Measurements from ENCODE around the gene RFNG.

Gene RFNG

DNA sequence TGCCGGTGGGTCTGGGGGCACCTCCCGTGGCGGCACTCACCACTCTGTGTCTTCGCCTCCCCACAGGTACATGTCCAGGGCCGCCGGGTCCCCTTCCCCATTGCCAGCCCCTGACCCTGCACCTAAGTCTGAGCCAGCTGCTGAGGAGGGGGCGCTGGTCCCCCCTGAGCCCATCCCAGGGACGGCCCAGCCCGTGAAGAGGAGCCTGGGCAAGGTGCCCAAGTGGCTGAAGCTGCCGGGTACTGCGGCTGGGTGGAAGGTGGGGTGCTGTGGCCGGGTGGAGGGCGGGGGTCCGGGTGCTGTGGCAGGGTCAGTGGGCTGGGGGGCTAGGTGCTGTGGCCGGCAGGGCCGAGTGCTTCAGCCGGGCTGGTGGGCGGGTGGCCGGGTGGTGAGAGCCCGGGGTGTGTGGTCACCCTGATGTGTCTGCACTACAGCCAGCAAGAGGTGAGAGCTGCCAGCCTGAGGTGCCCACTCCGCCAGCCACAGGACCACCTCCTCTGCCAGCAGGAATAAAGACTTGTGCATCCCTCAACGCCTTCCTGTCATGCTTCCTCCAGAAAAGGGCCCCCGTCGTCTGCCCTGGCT is 34.6 kb downstream of the RFNG start:
- peaks cover 8% of the 10 kb centered on the region for H3K79me2 ChIP-seq (ENCODE audit: insufficient read depth, low read length)
- H3K4me2 ChIP-seq (ENCODE audit: low read depth, low read length, poor library complexity, severe bottlenecking): no peak overlapping the region
- no peaks in the 10 kb centered on the region for H4K20me1 ChIP-seq (ENCODE audit: low read depth, low read length)
- H3K36me3 ChIP-seq (ENCODE audit: low read length): no peaks in the 10 kb centered on the region
- H3K9me3 ChIP-seq (ENCODE audit: insufficient read depth, low read length): no peaks in the 10 kb centered on the region
- TF ChIP-seq, protein P1, sequence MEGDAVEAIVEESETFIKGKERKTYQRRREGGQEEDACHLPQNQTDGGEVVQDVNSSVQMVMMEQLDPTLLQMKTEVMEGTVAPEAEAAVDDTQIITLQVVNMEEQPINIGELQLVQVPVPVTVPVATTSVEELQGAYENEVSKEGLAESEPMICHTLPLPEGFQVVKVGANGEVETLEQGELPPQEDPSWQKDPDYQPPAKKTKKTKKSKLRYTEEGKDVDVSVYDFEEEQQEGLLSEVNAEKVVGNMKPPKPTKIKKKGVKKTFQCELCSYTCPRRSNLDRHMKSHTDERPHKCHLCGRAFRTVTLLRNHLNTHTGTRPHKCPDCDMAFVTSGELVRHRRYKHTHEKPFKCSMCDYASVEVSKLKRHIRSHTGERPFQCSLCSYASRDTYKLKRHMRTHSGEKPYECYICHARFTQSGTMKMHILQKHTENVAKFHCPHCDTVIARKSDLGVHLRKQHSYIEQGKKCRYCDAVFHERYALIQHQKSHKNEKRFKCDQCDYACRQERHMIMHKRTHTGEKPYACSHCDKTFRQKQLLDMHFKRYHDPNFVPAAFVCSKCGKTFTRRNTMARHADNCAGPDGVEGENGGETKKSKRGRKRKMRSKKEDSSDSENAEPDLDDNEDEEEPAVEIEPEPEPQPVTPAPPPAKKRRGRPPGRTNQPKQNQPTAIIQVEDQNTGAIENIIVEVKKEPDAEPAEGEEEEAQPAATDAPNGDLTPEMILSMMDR (IDR thresholded peaks at IDR 0.05; ENCODE audit: insufficient read depth, low read length, poor library complexity, severe bottlenecking): no peak
- TF ChIP-seq EZH2phosphoT487 (conservative IDR thresholded peaks at IDR 0.05; ENCODE audit: low read length): no peak
- H3K4me3 ChIP-seq (ENCODE audit: insufficient read depth, low read length, poor library complexity, severe bottlenecking): no peak overlapping the region
- H2AFZ ChIP-seq (ENCODE audit: low read depth, low read length, severe bottlenecking): no peak overlapping the region
- no peaks in the 10 kb centered on the region for H3K9me2 ChIP-seq (replicated peaks; ENCODE audit: insufficient read depth, low read length)
- no peak overlapping the region for H3K9ac ChIP-seq (ENCODE audit: low read length)
- H3K27ac ChIP-seq (ENCODE audit: low read depth, low read length): peak overlapping the region; percentile 24; the same call in 1 of the 2 replicates
- H3K27me3 ChIP-seq (ENCODE audit: low read length): no peaks in the 10 kb centered on the region
- H3F3A ChIP-seq (ENCODE audit: insufficient read depth): 0 out of 2 replicates have a peak, but pooled peaks cover 4% of the 10 kb centered on the region

DNA sequence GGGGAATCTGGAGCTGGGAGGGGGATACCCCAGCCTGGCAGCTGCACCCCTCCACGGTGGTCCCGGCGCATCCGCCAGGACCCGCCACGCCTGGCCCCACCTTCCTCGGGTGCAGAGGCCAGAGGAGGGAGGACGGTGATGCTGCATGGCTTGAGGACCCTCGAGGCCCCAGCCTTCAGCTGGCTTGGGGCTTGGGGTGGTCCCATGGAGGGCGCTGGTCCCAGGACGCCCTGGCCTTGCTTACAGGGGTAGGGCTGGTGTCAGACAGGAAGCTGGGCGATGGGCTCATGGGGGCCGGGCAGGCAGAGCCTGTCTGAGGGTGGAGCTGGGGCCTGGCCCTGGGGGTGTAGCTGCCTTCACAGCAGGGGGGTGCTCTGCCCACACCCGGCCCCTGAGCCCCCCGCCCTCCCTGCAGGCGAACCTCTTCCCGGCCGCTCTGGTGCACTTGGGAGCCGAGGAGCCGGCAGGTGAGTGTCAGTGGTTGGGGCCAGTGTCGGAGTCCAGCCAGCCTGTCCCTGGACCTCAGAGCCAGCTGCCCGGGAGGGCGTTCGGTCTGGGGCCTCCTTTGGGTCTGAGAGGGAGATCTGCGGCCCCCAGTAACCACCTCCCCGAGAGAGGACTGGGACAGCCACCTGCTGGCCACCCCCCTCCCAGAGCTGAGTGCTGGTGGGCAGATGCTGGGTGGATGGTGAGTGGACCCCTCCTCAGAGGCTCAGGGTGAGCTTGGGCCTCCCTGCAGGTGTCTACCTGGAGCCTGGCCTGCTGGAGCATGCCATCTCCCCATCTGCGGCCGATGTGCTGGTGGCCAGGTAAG is 35.3 kb downstream of the RFNG start:
- no peak overlapping the region for H3K4me3 ChIP-seq (ENCODE audit: insufficient read depth, low read length, poor library complexity, severe bottlenecking)
- peaks cover 1% of the 10 kb centered on the region; the same call in 1 of the 2 replicates for H3K79me2 ChIP-seq (ENCODE audit: insufficient read depth, low read length)
- no peak for TF ChIP-seq EZH2phosphoT487 (conservative IDR thresholded peaks at IDR 0.05; ENCODE audit: low read length)
- TF ChIP-seq, protein P1 (IDR thresholded peaks at IDR 0.05; ENCODE audit: insufficient read depth, low read length, poor library complexity, severe bottlenecking): no peak
- no peaks in the 10 kb centered on the region for H3K27me3 ChIP-seq (ENCODE audit: low read length)
- no peak overlapping the region for H3K9ac ChIP-seq (ENCODE audit: low read length)
- H4K20me1 ChIP-seq (ENCODE audit: low read depth, low read length): no peaks in the 10 kb centered on the region
- no peaks in the 10 kb centered on the region for H3F3A ChIP-seq (ENCODE audit: insufficient read depth)
- H3K9me3 ChIP-seq (ENCODE audit: insufficient read depth, low read length): no peaks in the 10 kb centered on the region
- no peak overlapping the region for H3K4me2 ChIP-seq (ENCODE audit: low read depth, low read length, poor library complexity, severe bottlenecking)
- no peak overlapping the region for H2AFZ ChIP-seq (ENCODE audit: low read depth, low read length, severe bottlenecking)
- H3K9me2 ChIP-seq (replicated peaks; ENCODE audit: insufficient read depth, low read length): no peaks in the 10 kb centered on the region
- H3K36me3 ChIP-seq (ENCODE audit: low read length): no peaks in the 10 kb centered on the region
- no peak overlapping the region for H3K27ac ChIP-seq (ENCODE audit: low read depth, low read length)

DNA sequence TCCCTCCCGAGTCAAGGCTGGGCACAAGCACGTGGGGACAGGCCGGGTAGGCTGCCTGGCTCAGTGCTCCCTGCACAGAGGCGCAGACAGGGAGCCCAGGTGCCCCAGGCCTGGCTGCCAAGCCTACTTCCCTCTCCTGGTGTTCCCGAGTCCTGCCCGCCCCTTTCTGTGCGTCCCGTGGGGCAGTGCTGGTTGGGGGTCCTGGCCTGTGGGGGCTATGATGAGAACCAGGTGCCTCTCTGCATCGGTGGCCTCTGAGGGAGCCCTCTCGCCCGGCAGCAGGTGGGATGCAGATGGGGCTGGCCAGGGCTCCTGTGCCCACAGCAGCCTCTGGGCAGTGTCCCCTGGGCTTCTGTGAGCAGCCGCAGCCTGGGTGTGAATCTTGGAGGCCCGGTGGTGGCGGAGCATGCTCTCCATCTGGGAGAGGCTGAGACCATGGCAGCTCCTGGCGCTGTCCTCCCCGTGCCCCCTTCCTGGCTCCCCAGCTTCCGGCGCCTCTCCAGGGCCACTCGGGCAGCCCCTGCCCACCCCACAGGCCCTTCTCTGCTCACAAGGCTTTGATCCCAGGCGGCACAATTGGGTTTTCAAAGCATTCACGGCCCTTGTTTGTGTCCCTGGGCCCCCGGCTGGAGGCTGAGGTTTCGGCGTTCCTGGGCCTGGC is 36.2 kb downstream of the RFNG start:
- H3K27ac ChIP-seq (ENCODE audit: low read depth, low read length): no peak overlapping the region
- H3K79me2 ChIP-seq (ENCODE audit: insufficient read depth, low read length): no peaks in the 10 kb centered on the region
- H3K36me3 ChIP-seq (ENCODE audit: low read length): no peaks in the 10 kb centered on the region
- H3K27me3 ChIP-seq (ENCODE audit: low read length): no peaks in the 10 kb centered on the region
- no peaks in the 10 kb centered on the region for H4K20me1 ChIP-seq (ENCODE audit: low read depth, low read length)
- no peaks in the 10 kb centered on the region for H3K9me3 ChIP-seq (ENCODE audit: insufficient read depth, low read length)
- H3K4me2 ChIP-seq (ENCODE audit: low read depth, low read length, poor library complexity, severe bottlenecking): no peak overlapping the region
- H3K9ac ChIP-seq (ENCODE audit: low read length): no peak overlapping the region
- H3K4me3 ChIP-seq (ENCODE audit: insufficient read depth, low read length, poor library complexity, severe bottlenecking): no peak overlapping the region
- no peaks in the 10 kb centered on the region for H3F3A ChIP-seq (ENCODE audit: insufficient read depth)
- no peak overlapping the region for H2AFZ ChIP-seq (ENCODE audit: low read depth, low read length, severe bottlenecking)
- TF ChIP-seq, protein P1 (IDR thresholded peaks at IDR 0.05; ENCODE audit: insufficient read depth, low read length, poor library complexity, severe bottlenecking): no peak
- TF ChIP-seq EZH2phosphoT487 (conservative IDR thresholded peaks at IDR 0.05; ENCODE audit: low read length): no peak
- H3K9me2 ChIP-seq (replicated peaks; ENCODE audit: insufficient read depth, low read length): no peaks in the 10 kb centered on the region

All from SU-DHL-6 (cell line).